HG03045 (cell line): ENCODE data around the gene FGFRL1.
"Not testable (repeated sequence)": the region's sequence is repeated elsewhere in the genome, so short reads cannot be mapped to it uniquely, and the experiment has no call there.

ENCODE experiments used
- ATAC-seq: cut with Tn5 transposase; IDR thresholded peaks from one replicate; pipeline ENCODE4 v1.9.1; 2021; ENCODE audit warnings: mild to moderate bottlenecking, moderate library complexity; ENCODE audit not compliant: unreplicated experiment

FGFRL1 gene

GRCh38 chr4:972651-973424, 38.6 kb upstream of the FGFRL1 start:
- peak; percentile 43 for ATAC-seq

GRCh38 chr4:973431-974397, 37.7 kb upstream of the FGFRL1 start, which contains the start of gene DGKQ:
TSS of gene DGKQ (minus strand) at chr4:973569. CDS start at chr4:973482, 87 bp downstream.
- peak; percentile 62 for ATAC-seq

GRCh38 chr4:974668-975067, 36.8 kb upstream of the FGFRL1 start:
- no peak for ATAC-seq

- ATAC-seq = not testable (repeated sequence)
These were observed 35.4 kb upstream of the FGFRL1 start for GRCh38 chr4:976016-976415.

- ATAC-seq = no peak
These were observed 32.3 kb upstream of the FGFRL1 start for GRCh38 chr4:978957-979701.

GRCh38 chr4:982291-982690, 29.1 kb upstream of the FGFRL1 start:
- no peak for ATAC-seq

- ATAC-seq = no peak
These were observed 28.6 kb upstream of the FGFRL1 start for GRCh38 chr4:982814-983213.

GRCh38 chr4:984336-985054, 26.9 kb upstream of the FGFRL1 start:
- ATAC-seq = no peak

GRCh38 chr4:985123-985830, 26.1 kb upstream of the FGFRL1 start:
- ATAC-seq = no peak

- ATAC-seq = peak; percentile 13
These were observed 25.0 kb upstream of the FGFRL1 start for GRCh38 chr4:986428-986878.

GRCh38 chr4:986879-987623, 24.4 kb upstream of the FGFRL1 start, which contains the start of gene IDUA:
TSS of gene IDUA (plus strand) at chr4:987044. CDS start at chr4:987085, 41 bp downstream.
- peak; percentile 65 for ATAC-seq

GRCh38 chr4:987624-988513, 23.6 kb upstream of the FGFRL1 start:
- no peak for ATAC-seq

GRCh38 chr4:988726-989721, 22.4 kb upstream of the FGFRL1 start:
- ATAC-seq = no peak

- no peak for ATAC-seq
These were observed 21.5 kb upstream of the FGFRL1 start for GRCh38 chr4:989722-990471.

- no peak for ATAC-seq
These were observed 20.6 kb upstream of the FGFRL1 start for GRCh38 chr4:990746-991367.
